Upper lobe of left lung (tissue), 6 donors: ENCODE measurements around the gene MYO3B. TPM values are rescaled to one million over a fixed set of nuclear protein-coding genes. Genes with fewer than 3 reads are reported as not detected.

ENCODE experiments used
- ATAC-seq, 2 donors: fragments of 200-7000 bp; cut with Tn5 transposase; one replicate each; pipeline ENCODE4 v1.9.1; 2022; ENCODE audit warnings: mild to moderate bottlenecking in 2 of 2, moderate library complexity in 2 of 2; ENCODE audit not compliant: low FRiP score in 2 of 2
- DNase-seq, 2 donors: peaks; one replicate each; pipeline ENCODE4 v3.0.0-alpha.2; 2019 to 2020
- H3K27ac ChIP-seq, 4 donors: fragments of 200-600 bp; sonication (generic); one replicate each; pipeline ENCODE4 v1.5.1; 2016 to 2019
- H3K27me3 ChIP-seq, 4 donors: fragments of 200-600 bp; sonication (generic); one replicate each; pipeline ENCODE4 v1.5.1; 2017 to 2019
- H3K36me3 ChIP-seq, 4 donors: fragments of 200-600 bp; sonication (generic); one replicate each; pipeline ENCODE4 v1.5.1; 2016 to 2019
- H3K4me1 ChIP-seq, 4 donors: fragments of 200-600 bp; sonication (generic); one replicate each; pipeline ENCODE4 v1.5.1; 2018 to 2019
- H3K4me3 ChIP-seq, 4 donors: fragments of 200-600 bp; sonication (generic); one replicate each; pipeline ENCODE4 v1.5.1; 2017 to 2019; ENCODE audit warnings: mild to moderate bottlenecking in 2 of 4, moderate library complexity in 1 of 4
- H3K9me3 ChIP-seq, 4 donors: fragments of 200-600 bp; sonication (generic); one replicate each; pipeline ENCODE4 v1.5.1; 2018 to 2019
- EP300 ChIP-seq, 4 donors: sonication (generic); formaldehyde crosslinking; IDR thresholded peaks; one replicate each; pipeline ENCODE4 v1.5.1; 2017; ENCODE audit warnings: antibody characterized with exemption in 4 of 4, control low read depth in 2 of 4
- POLR2A ChIP-seq, 4 donors: fragments of 450-650 bp; IDR thresholded peaks; one replicate each; pipeline ENCODE4 v1.5.1; 2016 to 2017; ENCODE audit warnings: antibody characterized with exemption in 4 of 4, mild to moderate bottlenecking in 2 of 4
- POLR2AphosphoS5 ChIP-seq, 2 donors: sonication (generic); formaldehyde crosslinking; IDR thresholded peaks; one replicate each; pipeline ENCODE4 v1.5.1; 2017; ENCODE audit warnings: antibody characterized with exemption in 2 of 2
- WGBS, 2 donors: methylation state at CpG; one replicate each; pipeline ENCODE4 v1.1.5; 2017 to 2018; 5-methylcytosine and 5-hydroxymethylcytosine counted together
- total RNA-seq, 6 donors: library from RNA; depleted of rRNA in 4 of 6; stranded (reverse); fragments of >200 nt in 4 of 6; gene quantifications; one replicate each; pipeline versions ENCODE4 v1.1.0 to v1.2.1, GENCODE V29; 2016 to 2021
- TF ChIP-seq, protein P1 (sequence below), 6 experiments: fragments of 450-650 bp in 4 of 6; fragments of 200-600 bp in 2 of 6; sonication (generic) in 2 of 6; IDR thresholded peaks; one replicate each; pipeline ENCODE4 v1.5.1; 2016 to 2019; ENCODE audit warnings: antibody characterized with exemption in 6 of 6
- donor health status: DM: no; HTN: no; CAD: no; lungs with moderate emphysema.
- donor health status: DM: no; HTN: yes; CAD: no; lungs with severe emphysema.

The MYO3B gene
- total RNA-seq, 6 donors from 2014 or later: 0.09 to 0.20 (median 0.13) TPM; not detected in 3

DNA sequence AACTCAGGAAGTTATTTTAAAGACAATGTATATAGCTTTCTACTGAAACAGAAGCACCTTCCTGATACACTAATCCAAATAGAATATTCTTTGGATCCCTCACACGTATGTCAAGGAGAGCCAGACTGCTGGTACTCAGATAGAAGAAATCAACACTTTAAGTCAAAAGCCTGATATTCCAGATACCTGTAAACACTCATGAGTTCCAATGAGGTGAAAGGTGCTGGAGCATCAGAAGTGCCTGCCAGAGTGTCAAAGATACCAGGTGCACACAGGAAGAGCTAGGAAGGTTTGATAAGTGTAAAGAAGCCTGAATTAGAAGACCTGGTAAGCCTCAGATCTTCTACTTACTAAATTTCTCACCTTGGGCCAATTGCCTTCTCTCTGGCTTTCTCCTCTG, 310.9 kb downstream of the MYO3B start:
- ATAC-seq (no peak), DNase-seq (no peak)
- 76 to 80% methylated on average over 1 of the region's 1 CpG for WGBS, 2 donors
- H3K4me3 ChIP-seq: no peak overlapping the region
- no peaks in the 10 kb centered on the region for H3K36me3 ChIP-seq
- TF ChIP-seq, protein P1, sequence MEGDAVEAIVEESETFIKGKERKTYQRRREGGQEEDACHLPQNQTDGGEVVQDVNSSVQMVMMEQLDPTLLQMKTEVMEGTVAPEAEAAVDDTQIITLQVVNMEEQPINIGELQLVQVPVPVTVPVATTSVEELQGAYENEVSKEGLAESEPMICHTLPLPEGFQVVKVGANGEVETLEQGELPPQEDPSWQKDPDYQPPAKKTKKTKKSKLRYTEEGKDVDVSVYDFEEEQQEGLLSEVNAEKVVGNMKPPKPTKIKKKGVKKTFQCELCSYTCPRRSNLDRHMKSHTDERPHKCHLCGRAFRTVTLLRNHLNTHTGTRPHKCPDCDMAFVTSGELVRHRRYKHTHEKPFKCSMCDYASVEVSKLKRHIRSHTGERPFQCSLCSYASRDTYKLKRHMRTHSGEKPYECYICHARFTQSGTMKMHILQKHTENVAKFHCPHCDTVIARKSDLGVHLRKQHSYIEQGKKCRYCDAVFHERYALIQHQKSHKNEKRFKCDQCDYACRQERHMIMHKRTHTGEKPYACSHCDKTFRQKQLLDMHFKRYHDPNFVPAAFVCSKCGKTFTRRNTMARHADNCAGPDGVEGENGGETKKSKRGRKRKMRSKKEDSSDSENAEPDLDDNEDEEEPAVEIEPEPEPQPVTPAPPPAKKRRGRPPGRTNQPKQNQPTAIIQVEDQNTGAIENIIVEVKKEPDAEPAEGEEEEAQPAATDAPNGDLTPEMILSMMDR (IDR thresholded peaks at IDR 0.05): no peak
- TF ChIP-seq POLR2AphosphoS5 (IDR thresholded peaks at IDR 0.05) (no peak), POLR2A (IDR thresholded peaks at IDR 0.05) (no peak), EP300 (IDR thresholded peaks at IDR 0.05) (no peak)
- no peaks in the 10 kb centered on the region for H3K27me3 ChIP-seq
- no peak overlapping the region for H3K27ac ChIP-seq
- H3K9me3 ChIP-seq: no peaks in the 10 kb centered on the region
- no peaks in the 10 kb centered on the region for H3K4me1 ChIP-seq

DNA sequence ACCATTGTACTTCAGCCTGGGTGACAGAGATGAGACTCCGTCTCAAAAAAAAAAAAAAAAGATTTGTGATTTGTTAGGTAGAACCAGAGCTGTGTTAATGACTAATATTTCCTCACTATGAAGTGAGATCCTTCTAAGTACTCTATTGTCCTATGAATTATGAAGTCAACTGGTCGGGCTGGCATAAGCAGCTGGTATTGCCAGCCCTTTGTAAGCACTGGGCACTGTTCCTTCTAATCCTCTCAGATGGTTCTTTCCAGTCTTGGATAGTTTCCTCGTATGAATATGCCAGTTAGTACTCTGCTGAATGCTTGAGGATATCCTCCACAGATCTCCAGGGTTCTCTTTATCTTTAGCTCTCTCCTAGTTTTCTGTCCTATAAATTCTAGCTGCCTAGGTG, 314.1 kb downstream of the MYO3B start:
- no peak for TF ChIP-seq POLR2A (IDR thresholded peaks at IDR 0.05)
- TF ChIP-seq, protein P1 (IDR thresholded peaks at IDR 0.05): no peak
- no peak for TF ChIP-seq POLR2AphosphoS5 (IDR thresholded peaks at IDR 0.05)
- no peak for TF ChIP-seq EP300 (IDR thresholded peaks at IDR 0.05)
- no peak for DNase-seq
- Histone ChIP-seq H3K27me3 (no peaks in the 10 kb centered on the region), H3K27ac (no peak overlapping the region), H3K9me3 (no peaks in the 10 kb centered on the region), H3K4me1 (no peaks in the 10 kb centered on the region), H3K36me3 (no peaks in the 10 kb centered on the region), H3K4me3 (no peak overlapping the region)
- ATAC-seq: no peak
- 80 to 84% methylated on average over 3 of the region's 3 CpGs for WGBS, 2 donors

DNA sequence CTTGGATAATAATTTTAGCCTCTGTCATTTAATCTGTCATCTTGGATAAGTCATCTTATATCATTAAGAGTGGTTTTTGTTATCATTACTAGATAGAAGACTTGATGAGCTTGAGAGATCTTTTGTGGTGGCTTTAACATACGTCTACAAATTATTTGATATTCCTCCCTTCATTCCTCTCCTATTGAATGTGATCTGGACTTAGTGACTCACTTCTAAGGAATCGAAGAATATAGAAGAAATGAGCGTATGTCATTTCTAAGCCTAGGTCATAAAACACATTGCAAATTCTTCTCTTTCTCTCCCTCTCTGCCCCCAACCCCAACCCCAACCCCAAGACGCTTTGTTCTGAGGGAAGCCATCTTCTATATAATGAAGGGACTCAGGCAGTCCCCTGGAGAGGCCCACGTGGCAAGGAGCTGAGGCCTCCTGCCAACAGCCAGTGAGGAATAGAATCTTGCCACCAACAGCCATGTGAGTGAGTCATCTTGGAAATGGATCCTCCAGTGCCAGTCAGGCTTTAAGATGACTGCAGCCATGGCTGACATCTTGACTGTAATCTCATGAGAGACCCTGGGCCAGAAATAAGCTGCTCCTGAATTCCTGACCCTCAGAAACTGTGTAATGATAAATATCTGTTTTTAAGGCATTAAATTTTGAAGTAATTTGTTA, 315.6 kb downstream of the MYO3B start:
- no peaks in the 10 kb centered on the region for H3K4me1 ChIP-seq
- H3K36me3 ChIP-seq: no peaks in the 10 kb centered on the region
- no peaks in the 10 kb centered on the region for H3K27me3 ChIP-seq
- ATAC-seq: no peak
- 88 to 96% methylated on average over 5 of the region's 5 CpGs for WGBS, 2 donors
- TF ChIP-seq, protein P1 (IDR thresholded peaks at IDR 0.05): no peak
- TF ChIP-seq POLR2AphosphoS5 (IDR thresholded peaks at IDR 0.05): no peak
- no peak overlapping the region for H3K27ac ChIP-seq
- no peaks in the 10 kb centered on the region for H3K9me3 ChIP-seq
- no peak overlapping the region for H3K4me3 ChIP-seq
- DNase-seq: no peak

DNA sequence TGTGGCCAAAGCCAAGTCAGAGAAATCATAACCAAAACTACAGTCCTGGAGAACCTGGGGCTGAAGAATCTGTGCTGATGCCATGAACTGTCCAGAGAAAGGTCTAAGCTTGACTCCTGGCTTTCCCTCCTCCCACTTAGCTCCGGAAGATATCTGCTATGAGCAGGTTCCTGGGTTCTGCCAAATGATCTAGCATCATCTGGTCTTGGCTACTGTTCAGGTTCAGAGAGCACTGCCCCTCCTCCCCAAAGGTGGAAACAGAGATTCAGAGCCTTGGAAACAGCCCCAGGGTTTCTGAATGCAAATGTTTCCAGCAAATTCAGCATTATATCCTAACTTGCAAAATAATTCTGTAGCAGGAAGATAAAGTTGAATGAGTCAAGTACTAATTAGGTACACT, 317.9 kb downstream of the MYO3B start:
- no peaks in the 10 kb centered on the region for H3K36me3 ChIP-seq
- no peak for DNase-seq
- no peak overlapping the region for H3K4me3 ChIP-seq
- TF ChIP-seq POLR2AphosphoS5 (IDR thresholded peaks at IDR 0.05): no peak
- WGBS, 2 donors: 68 to 70% methylated on average over 1 of the region's 1 CpG
- no peaks in the 10 kb centered on the region for H3K4me1 ChIP-seq
- H3K27ac ChIP-seq: no peak overlapping the region
- no peaks in the 10 kb centered on the region for H3K27me3 ChIP-seq
- H3K9me3 ChIP-seq: no peaks in the 10 kb centered on the region
- no peak for ATAC-seq

DNA sequence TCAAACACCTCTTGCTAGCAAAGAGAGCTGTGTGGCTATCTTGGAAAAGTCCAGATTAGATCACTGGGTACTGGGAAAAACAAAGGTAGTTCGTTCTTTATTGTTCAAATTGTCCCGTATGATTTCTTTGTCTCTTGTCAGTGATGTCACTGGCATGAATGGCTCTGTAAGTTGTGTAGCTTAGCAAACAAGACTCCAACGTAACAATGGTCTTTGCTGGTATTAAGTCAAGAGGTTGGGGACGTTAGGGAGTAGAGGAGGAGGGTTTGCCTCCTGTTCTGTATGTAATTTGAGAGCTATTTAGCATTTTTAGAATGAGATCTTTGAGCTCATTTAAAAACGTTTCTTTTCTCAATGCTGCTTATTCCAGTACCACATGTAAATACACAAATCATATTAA, 320.7 kb downstream of the MYO3B start:
- 49 to 53% methylated on average over 5 of the region's 5 CpGs for WGBS, 2 donors
- no peak overlapping the region for H3K4me3 ChIP-seq
- no peaks in the 10 kb centered on the region for H3K9me3 ChIP-seq
- no peaks in the 10 kb centered on the region for H3K27me3 ChIP-seq
- TF ChIP-seq POLR2AphosphoS5 (IDR thresholded peaks at IDR 0.05) (no peak), POLR2A (IDR thresholded peaks at IDR 0.05) (no peak), EP300 (IDR thresholded peaks at IDR 0.05) (no peak)
- TF ChIP-seq, protein P1 (IDR thresholded peaks at IDR 0.05): no peak
- no peak overlapping the region for H3K27ac ChIP-seq
- H3K36me3 ChIP-seq: no peaks in the 10 kb centered on the region
- H3K4me1 ChIP-seq: peaks cover 0 to 5% (median 0%) of the 10 kb centered on the region in 4 donors
- DNase-seq (no peak), ATAC-seq (no peak)
